HG03064 (cell line): ENCODE measurements around the gene MLNR.

ENCODE experiments used
- ATAC-seq: cut with Tn5 transposase; IDR thresholded peaks from one replicate; pipeline ENCODE4 v1.9.1; 2021; ENCODE audit warnings: low read depth; ENCODE audit not compliant: unreplicated experiment

MLNR gene

DNA sequence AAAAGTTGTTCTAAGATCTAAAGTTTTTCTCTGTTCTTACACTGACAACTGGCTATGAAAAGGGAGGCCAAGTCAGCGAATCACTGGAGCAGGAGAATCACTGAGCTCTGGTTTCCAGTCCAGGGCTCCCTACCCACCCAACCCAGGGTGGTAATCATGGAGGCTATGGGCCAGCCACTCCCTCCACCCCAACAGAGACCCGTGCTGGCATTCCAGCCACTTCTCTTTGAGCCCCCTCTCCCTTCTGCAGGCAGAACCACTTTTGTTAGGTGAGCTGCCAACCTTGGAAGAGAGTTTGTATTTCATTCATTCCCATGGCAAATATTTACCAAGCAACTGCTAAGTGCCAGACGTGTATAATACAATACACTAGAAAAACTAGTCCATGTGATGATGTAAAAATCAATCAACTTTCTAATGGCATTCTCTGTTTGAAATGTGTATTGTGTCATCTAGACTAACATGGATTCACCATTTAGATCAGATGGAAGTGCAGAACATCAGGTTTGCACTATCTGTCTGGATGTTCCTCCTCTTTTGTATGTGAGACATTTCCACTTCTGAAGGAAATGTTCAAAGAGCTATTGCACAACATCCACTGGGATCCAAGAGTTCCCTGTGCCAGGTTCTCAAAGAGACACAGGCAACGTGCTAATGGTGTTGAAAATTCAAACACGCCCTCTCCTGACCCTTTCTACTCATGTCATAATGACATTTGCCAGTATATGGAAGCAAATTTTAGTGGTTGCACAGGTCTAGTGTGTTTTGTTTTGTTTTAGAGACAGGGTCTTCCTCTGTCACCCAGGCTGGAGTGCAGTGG lies 5.3 kb downstream of the MLNR start:
- ATAC-seq: no peak

GRCh38 chr13:49226613-49227012 lies 6.5 kb downstream of the MLNR start:
- ATAC-seq: no peak

DNA sequence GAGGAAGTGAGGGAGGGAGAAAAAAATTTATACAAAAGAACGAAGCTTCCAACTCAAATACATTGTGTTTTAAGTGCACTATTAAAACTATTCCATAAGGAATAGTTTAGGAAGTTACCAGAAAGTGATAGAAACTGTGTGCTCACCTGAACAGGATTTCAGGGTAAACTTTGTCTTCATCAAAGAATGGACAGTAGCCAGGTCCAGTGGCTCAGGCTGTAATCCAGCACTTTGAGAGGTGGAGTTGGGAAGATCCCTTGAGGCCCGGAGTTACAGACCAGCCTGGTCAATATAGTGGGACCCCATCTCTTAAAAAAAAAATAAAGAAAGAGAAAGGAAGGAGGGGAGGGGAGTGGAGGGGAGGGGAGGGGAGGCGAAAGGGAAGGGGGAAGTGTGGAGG lies 14.6 kb downstream of the MLNR start:
- no peak for ATAC-seq

GRCh38 chr13:49235856-49236431 lies 15.8 kb downstream of the MLNR start:
- no peak for ATAC-seq

GRCh38 chr13:49238621-49239020 lies 18.5 kb downstream of the MLNR start:
- ATAC-seq: no peak

DNA sequence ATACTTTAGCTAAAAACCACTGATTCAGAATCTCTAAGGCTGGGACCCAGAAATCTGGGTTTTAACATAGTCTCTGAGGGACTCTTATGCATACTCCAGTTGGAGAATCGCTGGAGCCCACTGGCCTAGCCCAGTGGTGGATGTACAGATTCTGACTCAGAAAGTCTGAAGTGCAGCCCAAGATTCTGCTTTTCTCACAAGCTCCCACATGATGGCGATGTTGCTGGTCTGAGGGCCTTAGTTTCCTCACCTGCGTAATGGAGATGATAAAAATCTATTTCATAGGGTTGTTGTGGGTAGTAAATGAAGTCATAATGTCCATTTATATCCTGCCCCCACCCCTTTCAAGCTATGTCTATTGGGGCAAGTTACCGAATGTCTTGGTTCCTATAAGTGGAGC lies 19.9 kb downstream of the MLNR start:
- no peak for ATAC-seq

DNA sequence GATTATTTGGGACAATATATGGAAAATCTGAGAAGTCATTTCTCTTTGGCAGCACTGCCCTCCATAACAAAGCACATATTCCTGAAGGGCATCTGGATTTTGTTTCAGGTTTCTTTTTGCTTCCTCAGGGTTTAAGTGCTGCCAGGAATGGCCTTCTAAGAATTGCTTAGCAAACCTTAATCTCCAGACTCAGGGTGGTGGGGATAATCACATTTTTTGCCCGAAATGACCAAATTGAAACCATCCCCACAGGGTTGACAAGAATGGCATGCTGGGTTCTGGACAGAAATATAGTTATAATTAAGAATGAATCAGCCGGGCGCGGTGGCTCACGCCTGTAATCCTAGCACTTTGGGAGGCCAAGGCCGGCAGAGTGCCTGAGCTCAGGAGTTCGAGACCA lies 21.2 kb downstream of the MLNR start:
- ATAC-seq: no peak

DNA sequence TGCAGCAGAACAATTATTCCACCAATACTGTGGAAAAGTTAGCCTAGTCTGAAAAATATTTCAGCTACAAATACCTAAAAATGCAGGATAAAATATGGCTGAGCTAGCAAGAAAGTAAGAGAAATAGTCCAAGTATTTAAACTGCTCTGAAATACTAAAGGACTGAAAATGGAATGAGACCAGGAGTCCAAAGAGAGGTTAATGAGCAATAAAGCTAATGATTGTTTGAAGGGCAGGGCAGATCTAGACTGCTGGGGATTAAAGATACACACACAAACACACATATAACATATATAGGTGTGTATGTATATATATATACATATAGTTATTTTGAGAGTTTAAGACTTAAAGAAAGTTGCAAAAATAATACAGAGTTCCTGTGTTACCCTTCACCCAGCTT lies 25.0 kb downstream of the MLNR start:
- no peak for ATAC-seq

- ATAC-seq: peak; percentile 29
Observed at GRCh38 chr13:49246850-49247642, 26.9 kb downstream of the MLNR start.

- peak; percentile 94 for ATAC-seq
Observed at GRCh38 chr13:49247643-49248621, 27.8 kb downstream of the MLNR start, which contains the start of gene CDADC1. TSS of gene CDADC1 (plus strand) at chr13:49247925. CDS start at chr13:49248038, 113 bp downstream.

GRCh38 chr13:49248622-49249002 lies 28.5 kb downstream of the MLNR start:
- ATAC-seq: no peak

DNA sequence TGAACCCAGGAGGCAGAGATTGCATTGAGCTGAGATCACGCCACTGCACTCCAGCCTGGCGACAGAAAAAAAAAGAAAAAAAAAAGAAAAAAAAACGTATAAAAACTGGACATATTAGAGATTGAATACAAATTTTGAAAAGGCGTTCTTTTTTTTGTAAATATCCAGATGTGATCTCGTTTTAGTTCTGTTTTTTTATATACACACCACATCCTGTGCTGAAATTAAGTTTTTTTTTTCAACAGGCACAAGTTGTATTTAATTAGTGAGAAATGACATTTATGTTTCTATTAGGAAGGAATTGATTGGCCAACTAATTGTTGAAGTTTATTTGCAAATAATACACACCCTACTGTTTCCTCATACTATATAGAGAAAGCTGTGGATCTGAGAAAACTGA lies 31.2 kb downstream of the MLNR start:
- no peak for ATAC-seq

GRCh38 chr13:49253310-49253709 lies 33.2 kb downstream of the MLNR start:
- ATAC-seq: no peak

GRCh38 chr13:49254007-49254406 lies 33.9 kb downstream of the MLNR start:
- no peak for ATAC-seq

- ATAC-seq: no peak
Observed at GRCh38 chr13:49256841-49257240, 36.7 kb downstream of the MLNR start.

DNA sequence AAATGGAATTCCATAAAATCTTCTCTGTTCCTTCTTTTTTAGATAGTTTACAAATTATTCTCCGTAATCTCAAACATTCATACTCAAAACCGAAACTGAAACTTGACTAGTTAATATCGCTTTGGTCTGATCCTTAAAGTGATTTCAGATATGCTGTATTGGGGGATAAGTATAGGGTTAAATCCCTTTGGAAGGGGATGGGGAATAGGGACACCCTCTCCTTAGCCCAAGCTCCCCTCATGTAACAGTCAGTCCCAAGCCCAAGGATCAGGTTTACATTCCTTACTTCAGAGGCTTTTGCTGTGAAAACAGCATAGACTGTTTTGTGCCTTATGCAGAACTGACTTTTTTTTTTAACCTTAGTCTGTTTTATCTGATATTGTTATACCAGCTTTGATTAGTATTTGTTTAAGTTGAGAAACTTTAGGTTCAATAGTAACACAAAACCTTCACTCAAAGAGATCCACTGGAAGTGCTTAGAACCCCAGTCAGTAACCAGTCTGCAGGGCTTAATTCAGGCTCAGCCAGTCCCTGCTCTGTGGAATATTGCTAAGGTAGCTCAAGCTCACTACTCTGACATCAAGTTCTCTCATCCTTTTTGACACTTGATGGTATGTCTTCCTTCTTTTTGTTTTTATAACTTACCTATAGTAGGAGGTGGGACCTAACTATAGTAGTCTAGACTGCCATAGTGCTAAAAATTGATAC lies 38.1 kb downstream of the MLNR start:
- ATAC-seq: no peak

DNA sequence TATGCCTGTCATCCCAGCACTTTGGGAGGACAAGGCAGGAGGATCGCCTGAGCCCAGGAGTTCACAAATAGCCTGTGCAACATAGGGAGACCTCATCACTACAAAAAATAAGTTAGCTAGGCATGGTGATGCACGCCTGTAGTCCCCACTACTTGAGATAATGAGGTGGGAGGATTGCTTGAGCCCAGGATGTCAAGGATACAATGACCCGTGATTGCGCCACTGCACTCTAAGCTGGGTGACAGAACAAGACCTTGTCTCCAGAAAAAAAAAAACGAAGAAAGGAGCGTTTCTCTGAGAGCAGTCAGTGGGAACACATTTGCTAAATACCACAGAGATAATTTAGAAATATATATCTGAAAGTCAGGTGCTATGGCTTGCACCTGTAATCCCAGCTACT lies 39.4 kb downstream of the MLNR start:
- ATAC-seq: no peak

DNA sequence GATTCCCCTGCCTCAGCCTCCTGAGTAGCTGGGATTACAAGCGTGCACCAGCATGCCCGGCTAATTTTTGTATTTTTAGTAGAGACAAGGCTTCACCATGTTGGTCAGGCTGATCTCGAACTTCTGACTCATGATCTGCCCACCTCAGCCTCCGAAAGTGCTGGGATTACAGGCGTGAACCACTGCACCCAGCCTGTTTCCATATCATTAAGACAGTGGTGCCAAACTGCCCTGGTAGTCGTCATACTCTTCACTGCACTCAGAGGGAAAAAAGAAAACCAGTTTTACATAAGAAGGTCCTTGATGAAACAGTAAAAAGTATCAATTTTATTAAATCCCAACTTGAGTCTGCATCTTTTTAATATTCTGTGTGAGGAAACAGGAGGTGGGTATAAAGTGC lies 42.5 kb downstream of the MLNR start:
- ATAC-seq: no peak

DNA sequence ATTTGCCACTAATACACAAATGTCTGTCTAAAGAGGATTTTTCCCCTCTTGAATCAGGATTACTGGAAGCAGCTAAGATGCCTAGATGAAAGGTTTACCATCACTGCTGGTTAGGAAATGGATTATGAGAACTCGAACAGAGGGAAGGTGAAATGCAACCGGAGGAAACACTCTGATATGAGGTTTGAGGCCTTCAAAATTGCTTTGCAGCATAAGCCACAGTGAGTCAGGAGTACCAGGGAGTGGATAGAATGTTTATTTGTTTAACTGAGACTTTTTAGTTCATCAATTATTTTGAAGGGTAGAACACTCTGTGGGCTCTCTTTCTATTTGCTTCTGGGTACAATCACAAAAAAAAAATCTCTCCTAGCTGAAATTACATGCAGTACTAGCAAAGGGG lies 45.7 kb downstream of the MLNR start:
- no peak for ATAC-seq

GRCh38 chr13:49271264-49271663 lies 51.1 kb downstream of the MLNR start:
- no peak for ATAC-seq
